Breast epithelium (tissue), 4 donors: ENCODE measurements around the gene INSR. TPM values are rescaled to one million over a fixed set of nuclear protein-coding genes. Genes with fewer than 3 reads are reported as not detected.
A peak's percentile ranks its signal among the peaks of the same experiment; 100 is the strongest.

Experiments used
- DNase-seq, 2 donors: peaks; one replicate each; pipeline ENCODE4 v3.0.0-alpha.2; 2019; ENCODE audit warnings: low spot score in 2 of 2
- H3K27ac ChIP-seq, 2 donors: fragments of 200-600 bp; sonication (generic) in 1 of 2; one replicate each; pipeline ENCODE4 v1.5.1; 2016 to 2019; ENCODE audit warnings: mild to moderate bottlenecking in 1 of 2
- H3K27me3 ChIP-seq, 2 donors: fragments of 200-600 bp; sonication (generic) in 1 of 2; one replicate each; pipeline versions ENCODE4 v1.5.1 to v1.6.0; 2017 to 2019; ENCODE audit warnings: control low read depth in 1 of 2, mild to moderate bottlenecking in 1 of 2
- H3K36me3 ChIP-seq: fragments of 200-600 bp; one replicate; pipeline ENCODE4 v1.5.1; 2019
- H3K4me1 ChIP-seq, 2 donors: fragments of 200-600 bp; sonication (generic); one replicate each; pipeline ENCODE4 v1.5.1; 2016 to 2019; ENCODE audit warnings: control low read depth in 1 of 2
- H3K4me3 ChIP-seq, 3 donors: fragments of 200-600 bp; sonication (generic); 1 replicate in 2 of 3; 2 replicates in 1 of 3; pipeline ENCODE4 v1.5.1; 2016 to 2019; ENCODE audit warnings: mild to moderate bottlenecking in 3 of 3, moderate library complexity in 2 of 3
- H3K9me3 ChIP-seq, 2 donors: fragments of 200-600 bp; sonication (generic) in 1 of 2; one replicate each; pipeline ENCODE4 v1.5.1; 2016 to 2019; ENCODE audit warnings: control low read depth in 1 of 2
- POLR2A ChIP-seq: fragments of 450-650 bp; IDR thresholded peaks from one replicate; pipeline ENCODE4 v1.6.1; 2016; ENCODE audit warnings: antibody characterized with exemption, mild to moderate bottlenecking, moderate library complexity
- POLR2AphosphoS5 ChIP-seq, 3 donors: sonication (generic); formaldehyde crosslinking; IDR thresholded peaks; one replicate each; pipeline ENCODE4 v1.6.1; 2017; ENCODE audit warnings: antibody characterized with exemption in 3 of 3
- intact Hi-C: fragments of 100-400 bp; cut with DNase I; formaldehyde crosslinking; loops from one replicate; pipeline ENCODE4 v1.15.1; 2023; ENCODE audit warnings: low total_unique reads
- total RNA-seq, 3 donors: library from RNA; depleted of rRNA; stranded (reverse); fragments of >200 nt; gene quantifications; one replicate each; pipeline ENCODE4 v1.1.0, GENCODE V29; 2016
- TF ChIP-seq, protein P1 (sequence below), 3 donors: fragments of 450-650 bp; IDR thresholded peaks; one replicate each; pipeline ENCODE4 v1.5.1; 2016 to 2017; ENCODE audit warnings: antibody characterized with exemption in 3 of 3, mild to moderate bottlenecking in 3 of 3, moderate library complexity in 3 of 3

The INSR gene
- total RNA-seq, 3 donors from 2014 or later, result 66.3 to 108 (median 104) TPM

DNA sequence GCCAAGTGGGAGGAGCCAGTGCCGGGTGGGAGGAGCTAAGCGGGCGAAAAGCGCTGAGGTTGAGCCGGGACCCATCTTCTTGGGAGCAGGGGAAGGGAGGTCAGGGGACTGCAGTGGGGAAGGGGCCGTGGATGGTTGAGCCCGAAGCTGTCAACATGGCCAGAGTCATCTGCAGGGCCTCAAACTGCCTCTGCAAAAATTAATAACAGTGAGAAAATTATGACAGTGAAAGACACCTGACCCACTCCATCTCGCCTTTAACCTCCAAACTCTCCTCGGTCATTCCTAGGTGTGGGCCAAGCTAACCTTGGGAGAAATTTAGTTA lies 194.7 kb downstream of the INSR start:
- no peaks in the 10 kb centered on the region for H3K36me3 ChIP-seq
- no peaks in the 10 kb centered on the region for H3K27me3 ChIP-seq
- peaks cover 6 to 10% of the 10 kb centered on the region in 2 donors for H3K9me3 ChIP-seq
- DNase-seq, result no peak
- TF ChIP-seq POLR2AphosphoS5 (IDR thresholded peaks at IDR 0.05), result no peak
- TF ChIP-seq POLR2A, result no peak
- TF ChIP-seq, protein P1, sequence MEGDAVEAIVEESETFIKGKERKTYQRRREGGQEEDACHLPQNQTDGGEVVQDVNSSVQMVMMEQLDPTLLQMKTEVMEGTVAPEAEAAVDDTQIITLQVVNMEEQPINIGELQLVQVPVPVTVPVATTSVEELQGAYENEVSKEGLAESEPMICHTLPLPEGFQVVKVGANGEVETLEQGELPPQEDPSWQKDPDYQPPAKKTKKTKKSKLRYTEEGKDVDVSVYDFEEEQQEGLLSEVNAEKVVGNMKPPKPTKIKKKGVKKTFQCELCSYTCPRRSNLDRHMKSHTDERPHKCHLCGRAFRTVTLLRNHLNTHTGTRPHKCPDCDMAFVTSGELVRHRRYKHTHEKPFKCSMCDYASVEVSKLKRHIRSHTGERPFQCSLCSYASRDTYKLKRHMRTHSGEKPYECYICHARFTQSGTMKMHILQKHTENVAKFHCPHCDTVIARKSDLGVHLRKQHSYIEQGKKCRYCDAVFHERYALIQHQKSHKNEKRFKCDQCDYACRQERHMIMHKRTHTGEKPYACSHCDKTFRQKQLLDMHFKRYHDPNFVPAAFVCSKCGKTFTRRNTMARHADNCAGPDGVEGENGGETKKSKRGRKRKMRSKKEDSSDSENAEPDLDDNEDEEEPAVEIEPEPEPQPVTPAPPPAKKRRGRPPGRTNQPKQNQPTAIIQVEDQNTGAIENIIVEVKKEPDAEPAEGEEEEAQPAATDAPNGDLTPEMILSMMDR (IDR thresholded peaks at IDR 0.05), result no peak
- H3K4me3 ChIP-seq, result peak overlapping the region; percentile 53 to 70 (median 69)
- H3K4me1 ChIP-seq, result peaks cover 0 to 4% of the 10 kb centered on the region in 2 donors
- intact Hi-C loops, result no loop called here
- peak overlapping the region; percentile 92 to 94 for H3K27ac ChIP-seq

DNA sequence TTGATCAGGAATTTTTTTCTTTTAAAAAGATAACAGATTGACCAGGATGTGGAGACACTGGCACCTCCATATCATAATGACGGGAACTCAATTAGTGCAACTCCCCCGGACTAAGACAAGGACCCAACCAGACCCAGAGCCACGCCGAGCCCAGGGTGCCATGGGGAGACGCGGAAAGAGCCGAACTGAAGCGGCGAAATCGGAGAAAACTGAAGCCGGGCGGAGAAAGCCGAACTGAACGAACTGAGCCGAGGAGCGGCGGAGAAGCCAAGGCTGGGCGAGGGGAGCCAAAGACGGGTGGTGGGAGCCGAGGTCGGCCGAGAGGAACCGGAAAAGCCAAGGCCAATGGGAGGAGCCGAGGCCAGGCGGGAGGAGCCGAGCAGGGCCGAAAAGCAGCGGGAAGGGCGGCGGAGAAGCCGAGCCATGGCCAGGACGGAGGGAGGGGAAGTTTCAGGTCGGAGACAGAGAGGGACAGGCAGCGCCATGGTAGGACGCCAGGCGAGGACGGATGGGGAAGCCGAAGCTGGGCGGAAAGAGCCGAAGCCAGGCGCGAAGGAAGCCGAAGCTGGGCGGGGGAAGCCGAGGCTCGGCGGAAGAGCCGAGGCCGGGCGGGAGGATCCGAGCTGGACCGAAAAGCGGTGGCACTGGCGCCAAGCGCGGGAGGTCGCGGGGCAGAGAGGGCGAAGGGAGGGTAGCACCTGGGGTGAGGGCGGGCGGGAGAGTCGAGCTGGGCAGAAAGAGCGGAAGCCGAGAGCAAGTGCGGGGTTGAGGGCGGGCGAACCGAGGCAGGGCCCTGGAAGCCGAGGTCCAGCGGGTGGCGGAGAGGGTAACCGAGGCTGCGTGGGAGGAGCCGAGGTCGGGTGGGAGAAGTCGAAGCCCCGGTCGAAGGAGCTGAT lies 195.3 kb downstream of the INSR start:
- intact Hi-C loops, result no loop called here
- H3K36me3 ChIP-seq, result no peaks in the 10 kb centered on the region
- H3K9me3 ChIP-seq, result peaks cover 7 to 16% of the 10 kb centered on the region in 2 donors
- H3K4me1 ChIP-seq, result peaks cover 0 to 4% of the 10 kb centered on the region in 2 donors
- no peak for TF ChIP-seq POLR2A
- TF ChIP-seq, protein P1 (IDR thresholded peaks at IDR 0.05), result no peak
- TF ChIP-seq POLR2AphosphoS5 (IDR thresholded peaks at IDR 0.05), result peak in 2 of 3 donors; percentile 12 to 44
- H3K27ac ChIP-seq, result peak overlapping the region; percentile 92 to 94
- H3K27me3 ChIP-seq, result no peaks in the 10 kb centered on the region
- peak overlapping the region; percentile 53 to 70 (median 69) for H3K4me3 ChIP-seq
- DNase-seq, result peak; percentile 86 to 92

DNA sequence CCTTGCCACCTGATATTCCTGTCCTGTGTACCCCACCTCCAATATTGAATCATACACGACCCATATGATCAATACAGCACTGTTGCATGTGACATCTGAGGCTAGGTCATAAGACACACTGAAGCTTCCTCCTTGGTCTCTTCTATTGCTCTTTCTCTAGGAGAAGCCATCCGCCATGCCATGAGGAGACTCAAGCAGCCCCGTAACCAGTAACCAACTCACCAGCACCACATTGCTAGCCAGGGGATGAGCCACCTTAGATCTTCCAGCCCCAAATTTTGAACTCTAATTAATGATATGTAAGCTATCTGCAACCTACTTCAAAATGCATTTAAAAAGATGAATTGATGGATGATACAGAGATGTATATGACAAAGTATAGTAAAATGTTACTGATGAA lies 196.1 kb downstream of the INSR start:
- H3K4me1 ChIP-seq, result peaks cover 0 to 4% of the 10 kb centered on the region in 2 donors
- no peaks in the 10 kb centered on the region for H3K36me3 ChIP-seq
- no peaks in the 10 kb centered on the region for H3K27me3 ChIP-seq
- no peak for DNase-seq
- peak overlapping the region in 2 of 3 donors; percentile 69 to 70 for H3K4me3 ChIP-seq
- TF ChIP-seq POLR2AphosphoS5 (IDR thresholded peaks at IDR 0.05), result no peak
- TF ChIP-seq, protein P1 (IDR thresholded peaks at IDR 0.05), result no peak
- no peak for TF ChIP-seq POLR2A
- H3K27ac ChIP-seq, result no peak overlapping the region
- intact Hi-C loops, result no loop called here
- peaks cover 15 to 23% of the 10 kb centered on the region in 2 donors for H3K9me3 ChIP-seq

DNA sequence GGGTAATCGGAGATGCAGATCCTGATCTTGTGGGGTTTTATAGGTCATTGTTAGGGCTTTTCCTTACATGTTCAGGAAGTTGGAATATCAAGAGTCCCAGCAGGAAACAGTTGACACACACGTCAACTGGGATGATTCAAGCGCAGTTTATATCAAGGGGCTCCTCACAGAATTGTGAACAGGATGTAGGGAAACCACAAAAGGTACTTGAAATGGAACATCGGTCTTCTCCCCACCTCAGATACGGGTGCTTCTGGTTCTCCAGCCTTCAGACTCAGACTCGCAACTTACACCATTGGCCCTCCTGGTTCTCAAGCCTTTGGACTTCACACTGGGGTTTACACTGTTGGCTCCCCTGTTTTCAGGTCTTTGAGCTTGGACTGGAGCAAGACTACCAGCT lies 205.2 kb downstream of the INSR start:
- no peaks in the 10 kb centered on the region for H3K36me3 ChIP-seq
- no peaks in the 10 kb centered on the region for H3K4me1 ChIP-seq
- TF ChIP-seq POLR2A, result no peak
- no peak for TF ChIP-seq POLR2AphosphoS5 (IDR thresholded peaks at IDR 0.05)
- TF ChIP-seq, protein P1 (IDR thresholded peaks at IDR 0.05), result no peak
- no peak for DNase-seq
- peaks cover 83 to 87% of the 10 kb centered on the region in 2 donors for H3K9me3 ChIP-seq
- no peak overlapping the region for H3K4me3 ChIP-seq
- intact Hi-C loops, result loop anchor here (5.0 kb wide), 1 partner anchor 703 kb away; no protein-coding TSS in a partner anchor
- H3K27me3 ChIP-seq, result no peaks in the 10 kb centered on the region
- no peak overlapping the region for H3K27ac ChIP-seq
